GM23248 (cell line): ENCODE data around the gene IL18BP. TPM values are rescaled to one million over a fixed set of nuclear protein-coding genes. Genes with fewer than 3 reads are reported as not detected.

Experiments
- DNase-seq: peaks from one replicate; pipeline ENCODE4 v3.0.0-alpha.2; 2015
- H2AFZ ChIP-seq: fragments of 200-600 bp; sonication (generic); 2 replicates; pipeline ENCODE4 v1.6.1; 2016; ENCODE audit warnings: antibody characterized with exemption
- H3F3A ChIP-seq: fragments of 200-600 bp; sonication (generic); 2 replicates; pipeline ENCODE4 v1.6.1; 2016; ENCODE audit warnings: mild to moderate bottlenecking, antibody characterized with exemption, mixed run types; ENCODE audit not compliant: insufficient read depth
- H3K27ac ChIP-seq: fragments of 200-600 bp; sonication (generic); 2 replicates; pipeline ENCODE4 v1.5.1; 2016; ENCODE audit warnings: mild to moderate bottlenecking
- H3K27me3 ChIP-seq: fragments of 200-600 bp; sonication (generic); replicated peaks from 2 replicates; pipeline ENCODE4 v1.6.1; 2016; ENCODE audit warnings: mild to moderate bottlenecking; ENCODE audit not compliant: insufficient read depth
- H3K36me3 ChIP-seq: fragments of 200-600 bp; sonication (generic); 2 replicates; pipeline ENCODE4 v1.6.1; 2016; ENCODE audit warnings: low read depth, mild to moderate bottlenecking
- H3K4me1 ChIP-seq: fragments of 200-600 bp; sonication (generic); 2 replicates; pipeline ENCODE4 v1.6.1; 2016; ENCODE audit warnings: mild to moderate bottlenecking; ENCODE audit not compliant: insufficient read depth
- H3K4me2 ChIP-seq: fragments of 200-600 bp; sonication (generic); one replicate; pipeline ENCODE4 v1.6.1; 2016; ENCODE audit warnings: mild to moderate bottlenecking; ENCODE audit not compliant: unreplicated experiment
- H3K4me3 ChIP-seq: fragments of 200-600 bp; sonication (generic); 2 replicates; pipeline ENCODE4 v1.5.1; 2016; ENCODE audit warnings: mild to moderate bottlenecking
- H3K79me2 ChIP-seq: fragments of 200-600 bp; sonication (generic); 2 replicates; pipeline ENCODE4 v1.6.1; 2016; ENCODE audit warnings: mild to moderate bottlenecking; ENCODE audit not compliant: insufficient read depth
- H3K9ac ChIP-seq: fragments of 200-600 bp; sonication (generic); 2 replicates; pipeline ENCODE4 v1.6.1; 2016; ENCODE audit warnings: mild to moderate bottlenecking
- H3K9me2 ChIP-seq: fragments of 200-600 bp; sonication (generic); 2 replicates; pipeline ENCODE4 v1.6.1; 2016; ENCODE audit warnings: mixed run types, mild to moderate bottlenecking, moderate library complexity; ENCODE audit not compliant: insufficient read depth
- H3K9me3 ChIP-seq: fragments of 200-600 bp; sonication (generic); one replicate; pipeline ENCODE4 v1.6.1; 2017; ENCODE audit warnings: low read depth
- H4K20me1 ChIP-seq: fragments of 200-600 bp; sonication (generic); 2 replicates; pipeline ENCODE4 v1.6.0; 2016; ENCODE audit not compliant: insufficient read depth
- EZH2 ChIP-seq: fragments of 200-600 bp; sonication (generic); IDR thresholded peaks from 2 replicates; pipeline ENCODE4 v1.6.1; 2018; ENCODE audit warnings: antibody characterized with exemption, mild to moderate bottlenecking; ENCODE audit not compliant: insufficient read depth, poor library complexity, severe bottlenecking
- EZH2phosphoT487 ChIP-seq: fragments of 200-600 bp; sonication (generic); IDR thresholded peaks from 2 replicates; pipeline ENCODE4 v1.6.1; 2018; ENCODE audit warnings: antibody characterized with exemption, moderate library complexity, mild to moderate bottlenecking, low read depth; ENCODE audit not compliant: insufficient read depth
- WGBS, 2 experiments: methylation state at CpG; one replicate each; pipeline ENCODE4 v1.1.6; 2015 to 2017; ENCODE audit warnings: low lambda C conversion rate in 2 of 2, low coverage in 1 of 2; ENCODE audit errors: missing lambda C conversion rate in 2 of 2; 5-methylcytosine and 5-hydroxymethylcytosine counted together
- in situ Hi-C: fragments of 300-500 bp; cut with MboI; formaldehyde crosslinking; loops from 2 replicates; pipeline ENCODE4 v1.15.0; 2020
- polyA plus RNA-seq: library from polyadenylated mRNA; unstranded; fragments of >200 nt; fragmentation: Nextera tagmentation; extraction: Ambion mirVana; gene quantifications from 2 replicates; pipeline ENCODE4 v1.2.1, GENCODE V29; 2016
- total RNA-seq: library from RNA; depleted of rRNA; stranded (reverse); fragments of >200 nt; shearing (Covaris generic); gene quantifications from 2 replicates; pipeline ENCODE4 v1.2.3, GENCODE V29; 2014

IL18BP gene
- total and polyA plus RNA-seq, 2 experiments from 2014 or later, result 0.44 to 2.5 TPM

DNA sequence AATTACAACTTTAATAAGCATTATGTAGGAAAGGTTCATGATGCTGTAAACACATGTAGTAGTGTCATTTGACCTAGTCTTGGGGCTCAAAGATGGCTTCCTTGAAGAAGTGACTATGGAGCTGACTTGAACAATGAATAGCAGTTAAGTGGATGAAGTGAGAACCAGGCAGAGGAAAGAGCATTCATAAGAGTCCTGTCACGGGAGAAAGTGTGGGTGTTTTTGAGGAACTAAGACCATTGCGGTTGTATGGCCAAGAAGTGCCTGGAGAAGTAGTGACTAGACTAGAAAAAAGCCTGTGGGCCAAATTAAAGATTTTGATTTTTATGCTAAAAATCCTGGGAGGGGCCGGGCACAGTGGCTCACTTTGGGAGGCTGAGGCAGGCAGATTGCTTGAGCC lies 7.2 kb upstream of the IL18BP start:
- DNase-seq, result no peak
- Histone ChIP-seq H3K9me3 (no peaks in the 10 kb centered on the region), H3K4me2 (no peak overlapping the region), H3K9me2 (no peaks in the 10 kb centered on the region), H3K27ac (no peak overlapping the region), H3K9ac (no peak overlapping the region), H2AFZ (no peak overlapping the region), H3K4me3 (no peak overlapping the region), H3K4me1 (peaks cover 15% of the 10 kb centered on the region), H3K79me2 (peaks cover 11% of the 10 kb centered on the region; the same call in 1 of the 2 replicates), H3K27me3 (no peaks in the 10 kb centered on the region), H4K20me1 (no peaks in the 10 kb centered on the region), H3K36me3 (peaks cover 10% of the 10 kb centered on the region; the same call in 1 of the 2 replicates), H3F3A (peaks cover 13% of the 10 kb centered on the region)
- WGBS, 2 experiments, result 97 to 100% methylated on average over 3 of the region's 3 CpGs
- in situ Hi-C loops, result no loop called here
- no peak for TF ChIP-seq EZH2
- TF ChIP-seq EZH2phosphoT487, result no peak

DNA sequence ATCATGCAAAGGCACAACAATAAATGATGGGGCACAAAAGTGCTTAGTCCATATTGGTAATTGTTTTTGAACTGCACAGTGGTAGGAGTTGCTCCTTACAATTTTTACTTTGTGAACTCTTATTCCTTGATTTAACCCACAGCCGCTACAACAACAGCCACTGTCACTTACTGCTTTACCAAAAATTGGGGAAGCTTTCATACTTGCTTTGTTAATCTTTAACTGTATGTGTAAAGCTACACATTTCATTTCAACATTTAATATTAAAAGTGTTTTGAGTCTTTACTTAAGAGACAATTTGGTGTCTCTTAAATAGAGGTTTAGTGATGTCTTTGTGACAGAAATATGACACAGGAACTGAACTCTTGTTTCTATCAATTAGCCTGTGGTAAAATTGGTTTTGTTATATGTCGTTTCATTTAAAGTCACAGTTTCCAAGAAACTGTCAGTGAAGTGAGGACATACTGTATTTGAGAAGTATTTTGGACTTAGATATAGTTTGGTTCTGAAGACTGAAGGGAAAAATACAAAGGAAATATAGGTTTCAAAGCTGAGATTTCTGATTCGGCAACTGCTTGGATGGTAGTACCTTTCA lies 6.5 kb upstream of the IL18BP start:
- in situ Hi-C loops, result no loop called here
- Histone ChIP-seq H3K9me3 (no peaks in the 10 kb centered on the region), H4K20me1 (no peaks in the 10 kb centered on the region), H3K27me3 (no peaks in the 10 kb centered on the region), H3K4me3 (no peak overlapping the region), H3K79me2 (peaks cover 11% of the 10 kb centered on the region; the same call in 1 of the 2 replicates), H2AFZ (no peak overlapping the region), H3F3A (peaks cover 8% of the 10 kb centered on the region), H3K9ac (no peak overlapping the region), H3K27ac (no peak overlapping the region), H3K9me2 (no peaks in the 10 kb centered on the region), H3K36me3 (peaks cover 10% of the 10 kb centered on the region; the same call in 1 of the 2 replicates), H3K4me1 (peaks cover 14% of the 10 kb centered on the region), H3K4me2 (no peak overlapping the region)
- TF ChIP-seq EZH2phosphoT487 (no peak), EZH2 (no peak)
- 82 to 88% methylated on average over 3 of the region's 3 CpGs for WGBS, 2 experiments
- no peak for DNase-seq

DNA sequence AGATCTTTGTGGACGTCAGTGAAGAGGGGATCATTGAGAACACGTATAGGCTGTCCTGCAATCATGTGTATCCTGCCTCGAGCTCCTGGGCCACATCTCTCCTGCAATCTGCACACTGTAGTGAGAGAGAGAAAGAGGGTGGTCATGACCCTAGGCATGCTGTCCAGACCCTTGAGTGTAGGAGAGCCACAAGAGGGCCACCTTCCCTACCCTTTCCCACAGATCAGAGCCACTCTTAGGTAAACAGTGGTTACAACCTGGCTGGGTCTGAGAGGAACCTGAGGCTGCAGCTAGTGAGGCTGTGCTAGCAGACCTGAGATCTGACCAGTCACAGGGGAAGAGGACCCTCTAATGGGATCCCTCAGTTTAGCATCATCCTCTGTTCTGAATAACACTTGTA lies 3.9 kb upstream of the IL18BP start:
- in situ Hi-C loops, result no loop called here
- no peak overlapping the region for H3K27ac ChIP-seq
- no peaks in the 10 kb centered on the region for H3F3A ChIP-seq
- H3K9ac ChIP-seq, result no peak overlapping the region
- H3K4me3 ChIP-seq, result no peak overlapping the region
- TF ChIP-seq EZH2 (no peak), EZH2phosphoT487 (no peak)
- H3K79me2 ChIP-seq, result peaks cover 3% of the 10 kb centered on the region; the same call in 1 of the 2 replicates
- H3K4me2 ChIP-seq, result no peak overlapping the region
- no peak for DNase-seq
- 59 to 70% methylated on average over 3 of the region's 3 CpGs for WGBS, 2 experiments
- no peak overlapping the region for H2AFZ ChIP-seq
- no peaks in the 10 kb centered on the region for H4K20me1 ChIP-seq
- H3K9me2 ChIP-seq, result no peaks in the 10 kb centered on the region
- H3K27me3 ChIP-seq, result no peaks in the 10 kb centered on the region
- H3K4me1 ChIP-seq, result no peaks in the 10 kb centered on the region
- no peaks in the 10 kb centered on the region for H3K9me3 ChIP-seq
- peaks cover 10% of the 10 kb centered on the region; the same call in 1 of the 2 replicates for H3K36me3 ChIP-seq

DNA sequence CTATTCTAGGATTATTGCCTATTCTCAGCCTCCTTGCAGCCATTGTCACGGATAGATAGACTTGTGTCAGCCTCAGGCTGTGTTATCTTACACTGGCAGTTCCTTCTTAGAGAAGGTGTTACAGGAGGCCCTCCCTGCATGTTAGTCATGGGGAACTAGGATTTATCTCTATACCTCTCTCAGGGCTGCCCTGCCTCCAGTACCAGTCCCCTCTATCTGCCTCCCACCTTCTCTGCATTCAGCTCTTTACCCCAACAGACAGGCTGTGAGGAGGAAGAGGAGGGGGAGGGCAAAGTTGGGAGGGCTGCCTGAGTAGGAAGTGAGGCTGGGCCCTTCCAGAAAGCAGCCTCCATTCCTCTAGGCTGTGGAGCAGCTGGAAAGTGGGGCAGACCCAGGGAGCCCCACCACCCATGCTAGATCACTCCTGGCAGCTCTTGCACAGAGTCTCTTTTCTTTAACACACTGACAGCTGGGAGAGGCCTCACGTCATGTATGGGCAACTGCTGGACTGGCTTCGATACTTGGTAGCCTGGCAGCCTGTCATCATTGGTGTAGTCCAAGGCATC lies 2.9 kb upstream of the IL18BP start:
- TF ChIP-seq EZH2, result no peak
- no peak for TF ChIP-seq EZH2phosphoT487
- Histone ChIP-seq H3K79me2 (no peaks in the 10 kb centered on the region), H3K36me3 (peaks cover 5% of the 10 kb centered on the region; the same call in 1 of the 2 replicates), H3F3A (no peaks in the 10 kb centered on the region), H3K4me2 (no peak overlapping the region), H3K27me3 (no peaks in the 10 kb centered on the region), H3K9me2 (no peaks in the 10 kb centered on the region), H3K4me1 (no peaks in the 10 kb centered on the region), H4K20me1 (no peaks in the 10 kb centered on the region), H3K9me3 (no peaks in the 10 kb centered on the region), H3K27ac (no peak overlapping the region), H2AFZ (no peak overlapping the region), H3K9ac (no peak overlapping the region), H3K4me3 (no peak overlapping the region)
- in situ Hi-C loops, result no loop called here
- DNase-seq, result no peak
- 77 to 100% methylated on average over 2 to 3 of the region's 3 CpGs for WGBS, 2 experiments
